ENCODE results near the gene AMBP. TPM values are rescaled to one million over a fixed set of nuclear protein-coding genes. Genes with fewer than 3 reads are reported as not detected.
A peak's percentile ranks its signal among the peaks of the same experiment; 100 is the strongest.

Gene AMBP
- total RNA-seq, 1 experiment from 2014 or later: 0.20 TPM

DNA sequence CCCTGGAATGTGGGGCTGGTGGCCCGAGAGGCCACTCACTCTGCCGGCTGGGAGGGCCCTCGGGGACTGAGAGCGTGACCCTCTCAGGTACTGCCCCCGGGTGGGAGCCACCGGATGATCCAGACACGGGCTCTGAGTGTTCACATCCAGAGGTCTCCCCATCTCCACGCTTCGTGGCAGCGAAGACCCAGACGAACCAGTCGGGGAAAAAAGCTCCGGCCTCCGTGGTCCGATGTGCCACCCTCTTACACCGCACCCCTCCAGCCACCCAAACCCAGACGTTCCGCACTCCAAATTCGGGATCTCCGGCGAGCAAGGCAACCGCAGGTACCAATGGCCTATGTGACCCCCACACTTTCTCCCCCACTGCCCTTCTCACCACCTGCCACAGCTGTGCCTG, 49.5 kb downstream of the AMBP start:
- no peak overlapping the region for H3K4me3 Mint-ChIP-seq
- H3K79me2 ChIP-seq (ENCODE audit: insufficient read depth, low read length): no peaks in the 10 kb centered on the region
- no peak overlapping the region for H2BK15ac ChIP-seq (ENCODE audit: low read depth, low read length)
- peaks cover 22 to 47% (median 35%) of the 10 kb centered on the region in 3 experiments for H3K36me3 Mint-ChIP-seq (ENCODE audit: insufficient read depth in 1 of 3, low read depth in 3 of 3)
- no peak overlapping the region for H2BK12ac ChIP-seq (ENCODE audit: insufficient read length, low read depth, low read length)
- no peak overlapping the region for H2AFZ ChIP-seq (ENCODE audit: low read length)
- H4K91ac ChIP-seq (ENCODE audit: insufficient read length, low read depth, low read length): no peak overlapping the region
- no peaks in the 10 kb centered on the region for H3K4me1 ChIP-seq (ENCODE audit: insufficient read depth, low read length)
- TF ChIP-seq, protein P1, sequence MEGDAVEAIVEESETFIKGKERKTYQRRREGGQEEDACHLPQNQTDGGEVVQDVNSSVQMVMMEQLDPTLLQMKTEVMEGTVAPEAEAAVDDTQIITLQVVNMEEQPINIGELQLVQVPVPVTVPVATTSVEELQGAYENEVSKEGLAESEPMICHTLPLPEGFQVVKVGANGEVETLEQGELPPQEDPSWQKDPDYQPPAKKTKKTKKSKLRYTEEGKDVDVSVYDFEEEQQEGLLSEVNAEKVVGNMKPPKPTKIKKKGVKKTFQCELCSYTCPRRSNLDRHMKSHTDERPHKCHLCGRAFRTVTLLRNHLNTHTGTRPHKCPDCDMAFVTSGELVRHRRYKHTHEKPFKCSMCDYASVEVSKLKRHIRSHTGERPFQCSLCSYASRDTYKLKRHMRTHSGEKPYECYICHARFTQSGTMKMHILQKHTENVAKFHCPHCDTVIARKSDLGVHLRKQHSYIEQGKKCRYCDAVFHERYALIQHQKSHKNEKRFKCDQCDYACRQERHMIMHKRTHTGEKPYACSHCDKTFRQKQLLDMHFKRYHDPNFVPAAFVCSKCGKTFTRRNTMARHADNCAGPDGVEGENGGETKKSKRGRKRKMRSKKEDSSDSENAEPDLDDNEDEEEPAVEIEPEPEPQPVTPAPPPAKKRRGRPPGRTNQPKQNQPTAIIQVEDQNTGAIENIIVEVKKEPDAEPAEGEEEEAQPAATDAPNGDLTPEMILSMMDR (conservative IDR thresholded peaks at IDR 0.05): no peak
- no peak overlapping the region for H3K27ac ChIP-seq (ENCODE audit: insufficient read length, low read depth, low read length)
- no peaks in the 10 kb centered on the region for H3K27me3 Mint-ChIP-seq (ENCODE audit: low read depth)
- no peak overlapping the region for H2BK20ac ChIP-seq (ENCODE audit: low read depth, low read length, poor library complexity, severe bottlenecking)
- H3K4me1 Mint-ChIP-seq: peaks cover 7 to 11% of the 10 kb centered on the region in 2 experiments
- H3K9me3 ChIP-seq (ENCODE audit: control insufficient read depth, low read depth, low read length): no peaks in the 10 kb centered on the region
- no peak overlapping the region for H2AK5ac ChIP-seq (ENCODE audit: insufficient read length, low read length)
- no peak overlapping the region for H2BK120ac ChIP-seq (ENCODE audit: low read depth, low read length, poor library complexity, severe bottlenecking)
- H3K4me2 ChIP-seq (ENCODE audit: insufficient read depth, insufficient read length, low read length): no peak overlapping the region
- no peak overlapping the region; a peak in 1 of 7 replicates for H3K27ac Mint-ChIP-seq
- H3K23ac ChIP-seq (ENCODE audit: insufficient read length, low read depth, low read length): no peak overlapping the region
- H4K8ac ChIP-seq (replicated peaks; ENCODE audit: insufficient read length, low read depth, low read length): no peak overlapping the region
- H3K9ac ChIP-seq (ENCODE audit: extremely low read depth, insufficient read length, low read length): no peak overlapping the region
- no CpG with 5 or more reads among the region's 22 CpGs for WGBS (ENCODE audit: extremely low coverage, insufficient read length, low lambda C conversion rate)
- H3T11ph ChIP-seq (ENCODE audit: low read length): no peak overlapping the region
- H3K14ac ChIP-seq (ENCODE audit: insufficient read depth, low read length): no peak overlapping the region
- H3K9me3 Mint-ChIP-seq: peaks cover 7 to 10% of the 10 kb centered on the region in 2 experiments
- no peak overlapping the region for H3K56ac ChIP-seq (ENCODE audit: insufficient read length, low read depth, low read length)
- peak; percentile 17 for DNase-seq
- no peaks in the 10 kb centered on the region for H3K27me3 ChIP-seq (ENCODE audit: insufficient read depth, low read length)
- H3K18ac ChIP-seq (ENCODE audit: insufficient read length, low read depth, low read length): no peak overlapping the region
- H3K79me1 ChIP-seq (ENCODE audit: insufficient read depth, low read depth, low read length, poor library complexity, severe bottlenecking): no peaks in the 10 kb centered on the region
- no peaks in the 10 kb centered on the region for H4K20me1 ChIP-seq (ENCODE audit: control insufficient read depth, insufficient read depth, insufficient read length)
- no peak overlapping the region for H4K5ac ChIP-seq (ENCODE audit: insufficient read length, low read depth, low read length)
- no peaks in the 10 kb centered on the region for H3K23me2 ChIP-seq (ENCODE audit: insufficient read length, low read depth, low read length, poor library complexity, severe bottlenecking)
- H3K4ac ChIP-seq (ENCODE audit: low read depth, low read length): no peak overlapping the region
- H2BK5ac ChIP-seq (ENCODE audit: insufficient read length, low read length): no peak overlapping the region
